Endodermal cell (in vitro differentiated cells): Measurements from ENCODE around the gene MEX3D. TPM values are rescaled to one million over a fixed set of nuclear protein-coding genes. Genes with fewer than 3 reads are reported as not detected.

Experiments
- DNase-seq: peaks from one replicate; pipeline ENCODE4 v3.0.0-alpha.2; 2017
- H3K27ac ChIP-seq: 2 replicates; pipeline ENCODE4 v1.5.1; 2013; ENCODE audit warnings: mild to moderate bottlenecking, low read depth, low read length, moderate library complexity
- H3K27me3 ChIP-seq: 2 replicates; pipeline ENCODE4 v1.6.1; 2013; ENCODE audit warnings: mild to moderate bottlenecking, low read length, moderate library complexity; ENCODE audit not compliant: insufficient read depth, control insufficient read depth, poor library complexity, severe bottlenecking
- H3K36me3 ChIP-seq: 2 replicates; pipeline ENCODE4 v1.7.0; 2013; ENCODE audit warnings: mild to moderate bottlenecking, low read length, moderate library complexity; ENCODE audit not compliant: control insufficient read depth, insufficient read depth
- H3K4me1 ChIP-seq: one replicate; pipeline ENCODE4 v1.7.0; 2013; ENCODE audit warnings: low read length; ENCODE audit not compliant: control insufficient read depth, insufficient read depth
- H3K4me3 ChIP-seq: 2 replicates; pipeline ENCODE4 v1.5.1; 2013; ENCODE audit warnings: mild to moderate bottlenecking, low read length, moderate library complexity
- H3K9ac ChIP-seq: 2 replicates; pipeline ENCODE4 v1.6.1; 2013; ENCODE audit warnings: mild to moderate bottlenecking, low read length, moderate library complexity; ENCODE audit not compliant: poor library complexity, severe bottlenecking; ENCODE audit errors: extremely low read depth
- H3K9me3 ChIP-seq: 2 replicates; pipeline ENCODE4 v1.6.1; 2013; ENCODE audit warnings: mild to moderate bottlenecking, low read length, moderate library complexity; ENCODE audit not compliant: control insufficient read depth
- H3K27ac Mint-ChIP-seq: 2 replicates; pipeline ENCODE4 v1.8.0; 2020; ENCODE audit warnings: mixed read lengths
- H3K27me3 Mint-ChIP-seq: 2 replicates; pipeline ENCODE4 v1.8.0; 2021; ENCODE audit warnings: mild to moderate bottlenecking, mixed read lengths; ENCODE audit not compliant: insufficient read depth
- H3K36me3 Mint-ChIP-seq: 2 replicates; pipeline ENCODE4 v1.8.0; 2020; ENCODE audit warnings: low read depth, mixed read lengths
- H3K4me1 Mint-ChIP-seq: 2 replicates; pipeline ENCODE4 v1.8.0; 2020; ENCODE audit warnings: mixed read lengths
- H3K4me3 Mint-ChIP-seq: 2 replicates; pipeline ENCODE4 v1.8.0; 2020; ENCODE audit warnings: mild to moderate bottlenecking, moderate library complexity, mixed read lengths
- H3K9me3 Mint-ChIP-seq: 2 replicates; pipeline ENCODE4 v1.8.0; 2020; ENCODE audit warnings: mild to moderate bottlenecking, mixed read lengths
- WGBS, 2 experiments: methylation state at CpG; one replicate each; pipeline versions ENCODE4 v1.1.5 to v1.1.7; 2013; ENCODE audit warnings: missing lambda C conversion rate in 2 of 2, mixed read lengths in 1 of 2; ENCODE audit not compliant: insufficient coverage in 1 of 2, insufficient read length in 1 of 2; 5-methylcytosine and 5-hydroxymethylcytosine counted together
- total RNA-seq, 2 donors: library from RNA; stranded (reverse); fragmentation: NEBNext Ultra II Directional in 1 of 2; extraction: Animal tissue kit (Norgen Biotek cat#: 25700) in 1 of 2; gene quantifications; 2 replicates in 1 of 2; 3 replicates in 1 of 2; pipeline ENCODE4 v1.2.1, GENCODE V29; 2021
- TF ChIP-seq, protein P1 (sequence below): fragments of 200-600 bp; sonication (generic); conservative IDR thresholded peaks from 2 replicates; pipeline ENCODE4 v1.5.0; 2021; ENCODE audit warnings: antibody characterized with exemption, mild to moderate bottlenecking

Gene MEX3D
- total RNA-seq, 2 donors from 2014 or later: 94.1 to 103 TPM

- no peak overlapping the region for H3K27ac Mint-ChIP-seq
- DNase-seq: no peak
- TF ChIP-seq, protein P1, sequence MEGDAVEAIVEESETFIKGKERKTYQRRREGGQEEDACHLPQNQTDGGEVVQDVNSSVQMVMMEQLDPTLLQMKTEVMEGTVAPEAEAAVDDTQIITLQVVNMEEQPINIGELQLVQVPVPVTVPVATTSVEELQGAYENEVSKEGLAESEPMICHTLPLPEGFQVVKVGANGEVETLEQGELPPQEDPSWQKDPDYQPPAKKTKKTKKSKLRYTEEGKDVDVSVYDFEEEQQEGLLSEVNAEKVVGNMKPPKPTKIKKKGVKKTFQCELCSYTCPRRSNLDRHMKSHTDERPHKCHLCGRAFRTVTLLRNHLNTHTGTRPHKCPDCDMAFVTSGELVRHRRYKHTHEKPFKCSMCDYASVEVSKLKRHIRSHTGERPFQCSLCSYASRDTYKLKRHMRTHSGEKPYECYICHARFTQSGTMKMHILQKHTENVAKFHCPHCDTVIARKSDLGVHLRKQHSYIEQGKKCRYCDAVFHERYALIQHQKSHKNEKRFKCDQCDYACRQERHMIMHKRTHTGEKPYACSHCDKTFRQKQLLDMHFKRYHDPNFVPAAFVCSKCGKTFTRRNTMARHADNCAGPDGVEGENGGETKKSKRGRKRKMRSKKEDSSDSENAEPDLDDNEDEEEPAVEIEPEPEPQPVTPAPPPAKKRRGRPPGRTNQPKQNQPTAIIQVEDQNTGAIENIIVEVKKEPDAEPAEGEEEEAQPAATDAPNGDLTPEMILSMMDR: no peak
- no peaks in the 10 kb centered on the region for H3K36me3 Mint-ChIP-seq
- H3K36me3 ChIP-seq: no peaks in the 10 kb centered on the region
- peaks cover 3% of the 10 kb centered on the region for H3K9me3 Mint-ChIP-seq
- H3K9ac ChIP-seq: no peak overlapping the region
- H3K27me3 Mint-ChIP-seq: peaks cover 65% of the 10 kb centered on the region
- H3K4me1 ChIP-seq: peaks cover 7% of the 10 kb centered on the region
- H3K4me1 Mint-ChIP-seq: peaks cover 3% of the 10 kb centered on the region
- H3K4me3 ChIP-seq: no peak overlapping the region
- no peak overlapping the region for H3K27ac ChIP-seq
- WGBS, 2 experiments: 77 to 78% methylated on average over 3 to 10 of the region's 10 CpGs
- no peak overlapping the region for H3K4me3 Mint-ChIP-seq
- peaks cover 43% of the 10 kb centered on the region for H3K27me3 ChIP-seq
- no peaks in the 10 kb centered on the region for H3K9me3 ChIP-seq
Measured at GRCh38 chr19:1514295-1514661, 53.8 kb downstream of the MEX3D start.

DNA sequence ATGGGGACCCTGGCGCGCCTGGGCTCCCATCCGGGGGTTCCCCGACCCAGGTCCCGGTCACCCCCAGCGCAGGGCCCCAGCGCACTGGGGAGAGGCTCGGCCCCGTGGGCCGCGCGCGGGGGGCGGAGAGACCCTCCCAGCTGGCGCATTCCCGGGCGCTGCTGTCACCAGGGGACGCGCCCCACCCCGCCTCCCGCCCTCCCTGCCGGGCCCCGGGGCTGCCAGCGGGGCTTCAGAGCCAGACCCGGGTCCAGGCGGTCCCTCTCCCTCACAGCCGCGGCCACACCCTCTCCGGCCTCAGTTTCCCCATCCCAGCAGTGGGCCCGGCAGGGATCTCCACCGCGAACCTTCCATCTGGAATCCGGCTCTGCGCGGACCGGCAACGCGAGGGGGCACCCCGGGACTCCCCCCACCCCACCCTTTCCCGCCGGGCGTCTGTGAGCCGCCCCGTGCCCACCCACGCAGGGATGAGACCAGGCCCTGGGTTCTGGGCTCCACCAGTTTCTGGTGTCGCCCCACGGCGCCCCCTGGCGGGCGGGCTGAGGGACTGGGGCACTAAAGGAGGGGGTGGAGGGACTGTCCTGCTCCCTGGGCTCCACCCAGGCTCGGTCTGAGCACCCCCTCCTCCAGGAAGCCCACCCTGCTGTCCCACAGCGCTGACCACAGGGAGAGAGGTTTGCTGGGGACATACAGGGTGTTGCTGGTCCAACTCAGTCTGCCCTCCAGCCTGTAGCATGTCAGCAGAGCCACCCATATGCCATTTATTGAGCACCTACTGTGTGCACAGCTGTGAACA lies 54.4 kb downstream of the MEX3D start:
- H3K9ac ChIP-seq: no peak overlapping the region
- WGBS, 2 experiments: 7 to 21% methylated on average over 11 to 52 of the region's 52 CpGs
- no peaks in the 10 kb centered on the region for H3K36me3 Mint-ChIP-seq
- peaks cover 7% of the 10 kb centered on the region for H3K4me1 ChIP-seq
- H3K27ac Mint-ChIP-seq: no peak overlapping the region
- H3K4me3 Mint-ChIP-seq: no peak overlapping the region
- H3K36me3 ChIP-seq: no peaks in the 10 kb centered on the region
- H3K4me1 Mint-ChIP-seq: peaks cover 3% of the 10 kb centered on the region
- H3K27me3 Mint-ChIP-seq: peaks cover 65% of the 10 kb centered on the region
- H3K27me3 ChIP-seq: peaks cover 42% of the 10 kb centered on the region
- no peak overlapping the region for H3K27ac ChIP-seq
- H3K4me3 ChIP-seq: peak overlapping the region; percentile 35
- DNase-seq: peak; percentile 83
- TF ChIP-seq, protein P1: peak; percentile 83
- H3K9me3 Mint-ChIP-seq: peaks cover 3% of the 10 kb centered on the region
- no peaks in the 10 kb centered on the region for H3K9me3 ChIP-seq

- Histone ChIP-seq H3K36me3 (no peaks in the 10 kb centered on the region), H3K4me1 (peaks cover 7% of the 10 kb centered on the region), H3K4me3 (peak within 1 kb of the TSS; percentile 75), H3K9ac (no peak within 1 kb of the TSS), H3K27ac (no peak within 1 kb of the TSS), H3K27me3 (peaks cover 35% of the 10 kb centered on the region), H3K9me3 (no peaks in the 10 kb centered on the region)
- DNase-seq: peak; percentile 78
- H3K4me1 Mint-ChIP-seq: peaks cover 3% of the 10 kb centered on the region
- peaks cover 60% of the 10 kb centered on the region for H3K27me3 Mint-ChIP-seq
- H3K36me3 Mint-ChIP-seq: no peaks in the 10 kb centered on the region
- H3K9me3 Mint-ChIP-seq: peaks cover 3% of the 10 kb centered on the region
- H3K27ac Mint-ChIP-seq: no peak within 1 kb of the TSS
- TF ChIP-seq, protein P1: peak; percentile 46
- peak within 1 kb of the TSS; percentile 47 for H3K4me3 Mint-ChIP-seq
- 5 to 20% methylated on average over 1 to 77 of the region's 78 CpGs for WGBS, 2 experiments
Measured at GRCh38 chr19:1512671-1513498, 55.2 kb downstream of the MEX3D start, which contains the start of gene ADAMTSL5. ADAMTSL5 (minus strand) TSS chr19:1513019; CDS start chr19:1510943, 2,076 bp downstream.
